Ectodermal cell (in vitro differentiated cells): ENCODE measurements around the gene TMPRSS6.

ENCODE experiments used
- H3K27ac ChIP-seq: 2 replicates; pipeline ENCODE4 v1.7.0; 2013; ENCODE audit warnings: mild to moderate bottlenecking, low read depth, low read length; ENCODE audit not compliant: insufficient read depth, poor library complexity, severe bottlenecking
- H3K27me3 ChIP-seq: 2 replicates; pipeline ENCODE4 v1.7.0; 2013; ENCODE audit warnings: mild to moderate bottlenecking, low read length; ENCODE audit not compliant: insufficient read depth, control insufficient read depth, poor library complexity, severe bottlenecking
- H3K36me3 ChIP-seq: one replicate; pipeline ENCODE4 v1.7.0; 2013; ENCODE audit warnings: low read length; ENCODE audit not compliant: control insufficient read depth, insufficient read depth
- H3K4me1 ChIP-seq: one replicate; pipeline ENCODE4 v1.7.0; 2013; ENCODE audit warnings: low read length; ENCODE audit not compliant: control insufficient read depth, insufficient read depth
- H3K4me3 ChIP-seq: 2 replicates; pipeline ENCODE4 v1.7.0; 2013; ENCODE audit warnings: low read depth, low read length, control low read depth; ENCODE audit not compliant: insufficient read depth
- H3K9me3 ChIP-seq: 2 replicates; pipeline ENCODE4 v1.7.0; 2013; ENCODE audit warnings: mild to moderate bottlenecking, low read length, moderate library complexity; ENCODE audit not compliant: control insufficient read depth
- WGBS, 2 experiments: methylation state at CpG; one replicate each; pipeline ENCODE4 v1.1.7; 2013; ENCODE audit warnings: missing lambda C conversion rate in 2 of 2; 5-methylcytosine and 5-hydroxymethylcytosine counted together

TMPRSS6 gene

GRCh38 chr22:37060801-37061610 lies 48.5 kb downstream of the TMPRSS6 start:
- no peaks in the 10 kb centered on the region for H3K9me3 ChIP-seq
- no peaks in the 10 kb centered on the region for H3K27me3 ChIP-seq
- 88 to 89% methylated on average over 28 of the region's 28 CpGs for WGBS, 2 experiments
- H3K4me1 ChIP-seq: peaks cover 8% of the 10 kb centered on the region
- peaks cover 3% of the 10 kb centered on the region for H3K36me3 ChIP-seq
- H3K27ac ChIP-seq: no peak overlapping the region
- no peak overlapping the region for H3K4me3 ChIP-seq

- H3K9me3 ChIP-seq: no peaks in the 10 kb centered on the region
- H3K36me3 ChIP-seq: peaks cover 3% of the 10 kb centered on the region
- no peaks in the 10 kb centered on the region for H3K27me3 ChIP-seq
- no peak overlapping the region for H3K27ac ChIP-seq
- WGBS, 2 experiments: 94 to 95% methylated on average over 9 of the region's 9 CpGs
- no peak overlapping the region for H3K4me3 ChIP-seq
- peaks cover 8% of the 10 kb centered on the region for H3K4me1 ChIP-seq
Observed at GRCh38 chr22:37059876-37060449, 49.5 kb downstream of the TMPRSS6 start.

GRCh38 chr22:37058917-37059701 lies 50.4 kb downstream of the TMPRSS6 start:
- no peak overlapping the region for H3K4me3 ChIP-seq
- no peaks in the 10 kb centered on the region for H3K9me3 ChIP-seq
- 91 to 93% methylated on average over 28 of the region's 28 CpGs for WGBS, 2 experiments
- no peak overlapping the region for H3K27ac ChIP-seq
- H3K27me3 ChIP-seq: no peaks in the 10 kb centered on the region
- H3K4me1 ChIP-seq: peaks cover 8% of the 10 kb centered on the region
- peaks cover 3% of the 10 kb centered on the region for H3K36me3 ChIP-seq

- H3K36me3 ChIP-seq: peaks cover 3% of the 10 kb centered on the region
Observed at GRCh38 chr22:37057796-37058510, 51.6 kb downstream of the TMPRSS6 start.

GRCh38 chr22:37057226-37057625 lies 52.3 kb downstream of the TMPRSS6 start:
- Histone ChIP-seq H3K27me3 (no peaks in the 10 kb centered on the region), H3K27ac (no peak overlapping the region), H3K4me1 (peaks cover 2% of the 10 kb centered on the region), H3K4me3 (no peak overlapping the region), H3K9me3 (no peaks in the 10 kb centered on the region), H3K36me3 (peaks cover 3% of the 10 kb centered on the region)
- WGBS, 2 experiments: 85% methylated on average over 9 of the region's 9 CpGs

More at GRCh38 chr22:37057796-37058510, 51.6 kb downstream of the TMPRSS6 start:
- no peak overlapping the region for H3K4me3 ChIP-seq
- H3K27ac ChIP-seq: no peak overlapping the region
- no peaks in the 10 kb centered on the region for H3K9me3 ChIP-seq
- peaks cover 5% of the 10 kb centered on the region for H3K4me1 ChIP-seq
- no peaks in the 10 kb centered on the region for H3K27me3 ChIP-seq
- 93% methylated on average over 12 of the region's 12 CpGs for WGBS, 2 experiments

GRCh38 chr22:37056246-37056645 lies 53.3 kb downstream of the TMPRSS6 start:
- WGBS, 2 experiments: 93 to 95% methylated on average over 13 of the region's 13 CpGs
- no peak overlapping the region for H3K4me3 ChIP-seq
- no peaks in the 10 kb centered on the region for H3K9me3 ChIP-seq
- no peak overlapping the region for H3K27ac ChIP-seq
- peaks cover 3% of the 10 kb centered on the region for H3K36me3 ChIP-seq
- H3K27me3 ChIP-seq: no peaks in the 10 kb centered on the region
- H3K4me1 ChIP-seq: peaks cover 3% of the 10 kb centered on the region

GRCh38 chr22:37054600-37055365 lies 54.7 kb downstream of the TMPRSS6 start:
- H3K36me3 ChIP-seq: peaks cover 3% of the 10 kb centered on the region
- 92 to 94% methylated on average over 20 of the region's 20 CpGs for WGBS, 2 experiments

GRCh38 chr22:37054056-37054395 lies 55.5 kb downstream of the TMPRSS6 start:
- Histone ChIP-seq H3K9me3 (no peaks in the 10 kb centered on the region), H3K27ac (no peak overlapping the region), H3K36me3 (peaks cover 3% of the 10 kb centered on the region), H3K27me3 (peaks cover 8% of the 10 kb centered on the region), H3K4me3 (no peak overlapping the region), H3K4me1 (peaks cover 3% of the 10 kb centered on the region)
- WGBS, 2 experiments: 93% methylated on average over 8 of the region's 8 CpGs

More at GRCh38 chr22:37054600-37055365, 54.7 kb downstream of the TMPRSS6 start:
- peaks cover 8% of the 10 kb centered on the region for H3K27me3 ChIP-seq
- no peak overlapping the region for H3K27ac ChIP-seq
- peaks cover 3% of the 10 kb centered on the region for H3K4me1 ChIP-seq
- H3K4me3 ChIP-seq: no peak overlapping the region
- H3K9me3 ChIP-seq: no peaks in the 10 kb centered on the region

GRCh38 chr22:37053310-37054055 lies 56.0 kb downstream of the TMPRSS6 start:
- H3K4me3 ChIP-seq: no peak overlapping the region
- peaks cover 3% of the 10 kb centered on the region for H3K4me1 ChIP-seq
- 94 to 96% methylated on average over 16 of the region's 16 CpGs for WGBS, 2 experiments
- H3K27me3 ChIP-seq: peaks cover 8% of the 10 kb centered on the region
- peaks cover 3% of the 10 kb centered on the region for H3K36me3 ChIP-seq
- no peaks in the 10 kb centered on the region for H3K9me3 ChIP-seq
- H3K27ac ChIP-seq: no peak overlapping the region
